Activated effector memory CD4-positive, alpha-beta T cell treated with anti-CD3 and anti-CD28 coated beads, Interleukin-2, amount 50 U/mL, for 16 hours (primary cell): ENCODE measurements around the gene TMEM156.

Source experiments
- DNase-seq: peaks from one replicate; pipeline ENCODE4 v3.0.0-alpha.2; 2020

TMEM156 gene

DNA sequence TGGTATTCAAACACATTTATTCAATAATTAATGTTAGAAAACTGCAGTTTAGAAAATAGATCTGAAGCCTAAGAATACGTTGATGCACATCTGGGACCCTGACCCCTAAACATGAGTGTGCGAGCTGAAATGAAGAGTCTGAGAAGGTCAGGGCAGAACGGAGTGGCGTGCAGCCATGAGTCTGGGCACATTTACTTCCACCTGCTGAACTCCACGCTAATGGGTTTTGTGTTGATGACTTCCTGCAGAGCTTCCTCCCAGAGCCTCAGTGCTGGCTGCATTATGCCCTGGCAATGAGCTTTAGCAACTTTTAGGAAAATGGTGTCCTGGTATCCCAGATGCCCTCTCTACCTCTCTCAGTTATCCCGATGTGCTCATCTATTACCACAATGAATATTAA lies 111.5 kb downstream of the TMEM156 start:
- DNase-seq = no peak

DNA sequence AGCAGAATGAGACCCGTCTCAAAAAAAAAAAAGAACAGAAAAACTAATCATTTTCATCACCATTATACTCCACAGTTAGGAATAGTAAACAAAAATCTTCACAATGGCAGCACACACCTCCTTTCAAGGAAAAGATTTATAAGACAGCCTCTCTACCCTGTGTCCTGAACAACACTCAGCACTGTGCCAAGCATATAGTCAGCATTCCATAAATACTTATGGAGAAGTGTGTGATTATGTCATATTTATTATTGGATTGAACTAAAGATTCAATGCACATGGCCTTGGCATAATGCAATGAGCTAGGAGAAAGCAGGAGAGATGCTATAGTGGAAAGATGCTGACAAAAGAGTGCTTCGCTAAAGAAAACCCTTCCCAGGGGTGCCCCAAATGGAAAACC lies 112.0 kb downstream of the TMEM156 start:
- DNase-seq = no peak

DNA sequence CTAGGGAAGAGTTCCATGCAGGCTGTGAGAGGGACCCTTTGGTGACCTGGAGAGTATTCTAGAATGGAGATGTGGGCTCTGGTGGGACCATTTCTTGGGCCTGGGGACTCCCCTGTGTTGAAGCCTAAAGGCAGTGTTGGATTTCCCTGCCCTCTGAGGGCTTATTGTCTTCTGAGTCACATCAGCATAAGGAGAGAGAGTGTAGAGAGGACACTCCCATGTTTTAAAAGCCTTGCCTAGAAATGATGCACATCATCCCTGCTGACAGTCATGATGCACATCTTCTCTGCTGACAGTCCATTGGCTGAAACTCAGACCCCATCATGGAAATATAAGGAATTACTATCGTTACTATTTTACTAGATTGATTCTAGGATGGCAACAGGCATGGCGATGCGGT lies 112.7 kb downstream of the TMEM156 start:
- no peak for DNase-seq

DNA sequence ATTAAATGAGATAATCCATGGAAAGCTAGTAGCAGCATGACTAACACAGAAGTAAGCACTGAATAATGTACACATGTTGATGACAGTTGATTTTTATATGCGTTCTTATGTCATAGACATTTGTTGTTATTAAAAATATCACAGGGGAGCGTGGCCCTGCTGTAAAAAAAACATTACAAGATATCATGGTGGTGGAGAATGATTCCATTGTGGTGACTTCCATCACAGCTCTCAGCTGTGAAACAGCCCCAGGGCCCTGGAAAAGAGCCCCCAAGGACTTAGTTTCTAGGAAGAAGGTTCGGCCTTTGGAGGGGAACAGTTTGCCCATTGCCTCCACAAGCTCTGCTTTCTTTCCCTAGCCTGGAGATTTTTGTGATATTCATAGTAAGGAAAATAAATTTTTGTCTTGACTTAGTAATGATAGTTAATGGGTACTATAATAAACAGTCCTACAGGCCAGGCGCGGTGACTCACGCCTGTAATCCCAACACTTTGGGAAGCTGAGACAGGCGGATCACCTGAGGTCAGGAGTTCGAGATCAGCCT lies 114.7 kb downstream of the TMEM156 start:
- no peak for DNase-seq
